ENCODE measurements around the gene PLEKHS1. TPM values are rescaled to one million over a fixed set of nuclear protein-coding genes. Genes with fewer than 3 reads are reported as not detected.

PLEKHS1 gene
- total RNA-seq, 2 experiments from 2014 or later = 0.07 TPM; not detected in 1

DNA sequence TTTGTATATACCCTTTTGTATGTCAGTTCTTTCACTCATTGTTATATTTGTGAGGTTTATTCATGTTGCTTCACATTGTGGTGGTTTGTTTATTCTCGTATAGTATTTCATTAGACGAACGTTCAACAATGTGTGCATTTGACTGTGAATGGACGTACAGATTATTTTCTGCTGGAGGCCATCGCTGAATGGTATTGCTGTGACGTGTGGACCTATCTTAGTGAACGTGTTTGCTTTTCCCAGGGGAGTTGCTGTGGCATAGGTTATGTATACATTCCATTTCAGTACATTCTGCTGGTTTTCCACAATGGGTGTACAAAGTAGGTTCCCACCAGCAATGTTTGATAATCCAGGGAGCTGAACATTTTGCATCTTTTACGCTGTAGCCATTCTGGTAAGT is 31.1 kb upstream of the PLEKHS1 start:
- no peak for ATAC-seq

GRCh38 chr10:113732160-113732881 is 19.2 kb upstream of the PLEKHS1 start:
- DNase-seq (no peak), ATAC-seq (no peak)
- peaks cover 36% of the 10 kb centered on the region for H3K36me3 Mint-ChIP-seq

More for the DNA sequence above, 31.1 kb upstream of the PLEKHS1 start:
- CTCF ChIA-PET = no interaction called here
- no peak for DNase-seq
- H3K4me1 Mint-ChIP-seq = no peaks in the 10 kb centered on the region
- H3K27ac Mint-ChIP-seq = no peak overlapping the region
- peaks cover 68% of the 10 kb centered on the region for H3K36me3 Mint-ChIP-seq
- no peak overlapping the region for H3K4me3 Mint-ChIP-seq
- H3K9me3 Mint-ChIP-seq (ENCODE audit: low read depth) = no peaks in the 10 kb centered on the region
- H3K27me3 Mint-ChIP-seq = no peaks in the 10 kb centered on the region

DNA sequence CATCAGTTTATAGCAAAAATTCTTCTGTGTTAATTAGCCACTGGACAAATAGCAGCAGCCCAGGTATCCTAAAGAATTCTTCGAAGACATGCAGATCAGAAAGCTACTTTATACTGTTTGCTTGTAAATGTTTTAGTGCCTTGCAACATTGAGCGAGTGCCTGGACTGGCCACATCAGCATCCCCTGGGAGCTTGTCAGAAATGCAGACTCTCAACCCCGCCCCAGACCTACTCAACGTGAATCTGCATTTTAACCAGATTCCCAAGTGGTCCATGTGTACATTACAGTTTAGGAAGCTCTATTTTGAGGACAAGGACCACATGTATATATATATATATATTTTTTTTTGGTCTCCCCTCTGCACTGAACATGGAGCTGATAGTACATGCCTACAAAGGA is 18.5 kb upstream of the PLEKHS1 start:
- ATAC-seq = no peak
- Mint-ChIP-seq H3K36me3 (peaks cover 32% of the 10 kb centered on the region), H3K4me1 (no peaks in the 10 kb centered on the region), H3K27me3 (no peaks in the 10 kb centered on the region), H3K27ac (no peak overlapping the region), H3K9me3 (ENCODE audit: low read depth) (no peaks in the 10 kb centered on the region), H3K4me3 (no peak overlapping the region)
- DNase-seq = no peak
- CTCF ChIA-PET = no interaction called here

More at GRCh38 chr10:113732160-113732881, 19.2 kb upstream of the PLEKHS1 start:
- Mint-ChIP-seq H3K27ac (no peak overlapping the region), H3K9me3 (ENCODE audit: low read depth) (no peaks in the 10 kb centered on the region), H3K27me3 (no peaks in the 10 kb centered on the region), H3K4me3 (no peak overlapping the region), H3K4me1 (no peaks in the 10 kb centered on the region)
- CTCF ChIA-PET = interaction anchor here (0.8 kb wide), 1 partner anchor 15 kb away, joined by 3 read pairs; no protein-coding TSS in a partner anchor

DNA sequence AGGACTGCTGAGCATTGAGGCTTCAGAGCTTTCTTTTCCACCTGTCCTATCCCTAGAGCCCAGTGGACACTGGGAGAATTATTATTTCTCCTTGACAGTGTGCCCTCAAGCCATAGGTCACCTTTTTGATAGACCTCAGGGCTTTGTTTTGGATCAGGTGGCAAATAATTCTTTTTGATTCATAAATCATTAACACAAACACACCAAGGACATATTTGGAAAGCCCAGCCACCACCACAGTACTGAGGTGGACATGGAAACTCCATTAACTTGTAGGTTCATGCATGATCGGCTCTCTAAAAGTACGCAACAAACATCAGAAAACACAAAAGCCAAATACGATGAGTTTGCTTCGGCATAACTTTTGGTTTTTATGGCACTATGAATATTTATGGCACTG is 17.8 kb upstream of the PLEKHS1 start:
- Mint-ChIP-seq H3K4me1 (no peaks in the 10 kb centered on the region), H3K36me3 (peaks cover 25% of the 10 kb centered on the region), H3K9me3 (ENCODE audit: low read depth) (no peaks in the 10 kb centered on the region), H3K27me3 (no peaks in the 10 kb centered on the region), H3K4me3 (no peak overlapping the region), H3K27ac (no peak overlapping the region)
- no peak for ATAC-seq
- CTCF ChIA-PET = no interaction called here
- DNase-seq = no peak

- DNase-seq (no peak), ATAC-seq (no peak)
- peaks cover 3% of the 10 kb centered on the region for H3K27me3 Mint-ChIP-seq
- H3K36me3 Mint-ChIP-seq = peaks cover 6% of the 10 kb centered on the region
- no peaks in the 10 kb centered on the region for H3K4me1 Mint-ChIP-seq
- no peaks in the 10 kb centered on the region for H3K9me3 Mint-ChIP-seq (ENCODE audit: low read depth)
- CTCF ChIA-PET = no interaction called here
- no peak overlapping the region for H3K27ac Mint-ChIP-seq
- H3K4me3 Mint-ChIP-seq = no peak overlapping the region
Measured at GRCh38 chr10:113735913-113736312, 15.6 kb upstream of the PLEKHS1 start.

GRCh38 chr10:113736576-113736975 is 14.9 kb upstream of the PLEKHS1 start:
- Mint-ChIP-seq H3K36me3 (peaks cover 4% of the 10 kb centered on the region), H3K9me3 (ENCODE audit: low read depth) (no peaks in the 10 kb centered on the region), H3K27me3 (peaks cover 3% of the 10 kb centered on the region), H3K27ac (no peak overlapping the region), H3K4me3 (no peak overlapping the region), H3K4me1 (no peaks in the 10 kb centered on the region)
- DNase-seq (no peak), ATAC-seq (no peak)
- CTCF ChIA-PET = no interaction called here

DNA sequence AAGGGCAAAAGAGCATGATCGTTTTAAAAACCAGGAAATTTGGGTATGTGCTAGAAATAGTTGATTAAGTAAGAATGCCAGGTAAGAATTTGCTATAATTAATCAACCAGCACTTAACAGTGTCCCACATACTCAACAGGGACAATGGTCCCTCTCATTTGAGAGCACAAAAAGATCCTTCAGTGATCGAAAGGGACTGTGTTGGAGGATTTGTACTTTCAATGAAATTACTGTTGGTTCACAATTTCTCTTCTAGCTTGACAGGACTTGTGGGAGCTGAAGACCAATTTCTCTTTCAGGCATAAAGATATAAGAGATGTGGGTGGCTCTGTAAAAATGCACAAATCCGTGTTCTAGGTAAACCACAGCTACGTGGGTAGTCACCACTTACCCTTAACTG is 12.5 kb upstream of the PLEKHS1 start:
- no peak for DNase-seq
- peaks cover 8% of the 10 kb centered on the region for H3K27me3 Mint-ChIP-seq
- no peak overlapping the region for H3K27ac Mint-ChIP-seq
- CTCF ChIA-PET = no interaction called here
- peaks cover 1% of the 10 kb centered on the region for H3K36me3 Mint-ChIP-seq
- no peaks in the 10 kb centered on the region for H3K9me3 Mint-ChIP-seq (ENCODE audit: low read depth)
- no peaks in the 10 kb centered on the region for H3K4me1 Mint-ChIP-seq
- no peak for ATAC-seq
- H3K4me3 Mint-ChIP-seq = no peak overlapping the region

- DNase-seq (no peak), ATAC-seq (no peak)
- CTCF ChIA-PET = no interaction called here
- Mint-ChIP-seq H3K27ac (no peak overlapping the region), H3K4me1 (no peaks in the 10 kb centered on the region), H3K9me3 (ENCODE audit: low read depth) (no peaks in the 10 kb centered on the region), H3K36me3 (no peaks in the 10 kb centered on the region), H3K27me3 (peaks cover 8% of the 10 kb centered on the region), H3K4me3 (no peak overlapping the region)
Measured at GRCh38 chr10:113739577-113739976, 11.9 kb upstream of the PLEKHS1 start.

GRCh38 chr10:113740850-113741249 is 10.6 kb upstream of the PLEKHS1 start:
- peaks cover 15% of the 10 kb centered on the region for H3K27me3 Mint-ChIP-seq
- no peaks in the 10 kb centered on the region for H3K9me3 Mint-ChIP-seq (ENCODE audit: low read depth)
- DNase-seq (no peak), ATAC-seq (no peak)
- H3K36me3 Mint-ChIP-seq = no peaks in the 10 kb centered on the region
- no peak overlapping the region for H3K4me3 Mint-ChIP-seq
- H3K4me1 Mint-ChIP-seq = no peaks in the 10 kb centered on the region
- CTCF ChIA-PET = no interaction called here
- H3K27ac Mint-ChIP-seq = no peak overlapping the region

DNA sequence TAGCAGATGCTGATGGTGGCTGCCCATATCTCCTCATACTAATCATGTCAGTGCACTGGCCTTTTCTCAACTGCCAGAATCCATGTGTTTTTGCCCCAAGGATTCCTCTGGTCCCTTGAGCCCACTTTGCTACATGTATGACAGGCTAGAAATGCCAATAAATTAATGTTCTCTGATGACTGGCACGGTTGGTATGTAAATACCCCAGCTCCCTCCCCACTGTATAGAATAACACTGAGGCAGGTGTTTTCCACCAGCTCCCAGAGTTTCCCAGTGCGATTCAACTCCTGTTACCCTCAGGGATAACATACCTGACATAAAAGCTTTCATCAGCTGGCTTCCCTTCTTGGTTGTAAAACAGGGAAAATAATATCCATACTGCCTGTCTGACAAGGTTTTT is 9.0 kb upstream of the PLEKHS1 start:
- Mint-ChIP-seq H3K27me3 (peaks cover 19% of the 10 kb centered on the region), H3K27ac (no peak overlapping the region), H3K9me3 (ENCODE audit: low read depth) (no peaks in the 10 kb centered on the region), H3K4me1 (no peaks in the 10 kb centered on the region), H3K4me3 (no peak overlapping the region), H3K36me3 (no peaks in the 10 kb centered on the region)
- CTCF ChIA-PET = no interaction called here
- no peak for ATAC-seq
- DNase-seq = no peak

DNA sequence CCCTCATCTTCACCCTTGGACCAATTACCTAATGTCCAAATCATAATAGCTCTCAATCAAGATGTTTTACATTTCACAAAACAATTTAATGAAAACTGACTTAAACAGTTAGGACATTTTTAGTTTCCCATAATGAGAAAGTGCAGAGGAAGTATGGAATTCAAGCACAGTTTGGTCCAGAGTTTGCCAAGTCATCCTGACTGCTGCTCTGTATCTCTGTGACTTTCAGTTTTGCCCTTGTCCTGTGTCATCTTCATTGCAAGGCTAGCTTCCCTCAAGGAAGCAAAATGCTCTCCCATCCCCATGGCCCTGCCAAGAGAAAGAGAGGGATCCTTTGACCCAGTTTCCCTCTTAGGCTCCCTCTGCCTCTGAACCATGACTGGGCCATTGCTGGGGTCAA is 7.9 kb upstream of the PLEKHS1 start:
- CTCF ChIA-PET = no interaction called here
- H3K4me1 Mint-ChIP-seq = no peaks in the 10 kb centered on the region
- H3K9me3 Mint-ChIP-seq (ENCODE audit: low read depth) = no peaks in the 10 kb centered on the region
- no peak overlapping the region for H3K4me3 Mint-ChIP-seq
- ATAC-seq = no peak
- H3K27me3 Mint-ChIP-seq = peaks cover 19% of the 10 kb centered on the region
- no peaks in the 10 kb centered on the region for H3K36me3 Mint-ChIP-seq
- H3K27ac Mint-ChIP-seq = no peak overlapping the region
- no peak for DNase-seq

DNA sequence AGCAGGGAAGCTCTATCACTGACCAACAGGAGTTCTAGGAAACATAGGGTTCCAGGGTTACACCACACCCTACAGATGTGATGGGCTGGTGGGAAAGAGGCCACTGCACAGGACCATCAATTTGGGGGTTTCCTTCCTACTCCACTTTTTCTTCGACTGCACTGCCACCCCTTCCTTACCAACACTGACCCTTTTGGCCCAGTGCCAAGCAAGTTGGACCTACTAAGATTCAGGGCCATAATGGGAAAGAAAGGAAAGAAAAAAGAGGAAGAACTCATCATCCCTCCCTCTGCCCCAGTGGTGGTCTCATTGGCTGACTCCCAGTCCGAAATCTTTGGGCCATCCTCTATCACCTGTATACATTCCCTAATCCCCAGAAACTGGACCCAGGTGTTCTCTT is 6.1 kb upstream of the PLEKHS1 start:
- DNase-seq = no peak
- no peak for ATAC-seq
- H3K27me3 Mint-ChIP-seq = peaks cover 19% of the 10 kb centered on the region
- H3K9me3 Mint-ChIP-seq (ENCODE audit: low read depth) = no peaks in the 10 kb centered on the region
- H3K27ac Mint-ChIP-seq = no peak overlapping the region
- H3K4me3 Mint-ChIP-seq = no peak overlapping the region
- CTCF ChIA-PET = no interaction called here
- no peaks in the 10 kb centered on the region for H3K4me1 Mint-ChIP-seq
- H3K36me3 Mint-ChIP-seq = no peaks in the 10 kb centered on the region

GRCh38 chr10:113746217-113746957 is 5.1 kb upstream of the PLEKHS1 start:
- H3K4me1 Mint-ChIP-seq = no peaks in the 10 kb centered on the region

GRCh38 chr10:113752553-113752952 is 1.1 kb downstream of the PLEKHS1 start:
- no peaks in the 10 kb centered on the region for H3K36me3 Mint-ChIP-seq
- H3K4me1 Mint-ChIP-seq = no peaks in the 10 kb centered on the region
- H3K27me3 Mint-ChIP-seq = peaks cover 23% of the 10 kb centered on the region
- H3K27ac Mint-ChIP-seq = no peak overlapping the region
- H3K9me3 Mint-ChIP-seq (ENCODE audit: low read depth) = no peaks in the 10 kb centered on the region
- DNase-seq (no peak), ATAC-seq (no peak)
- CTCF ChIA-PET = no interaction called here
- H3K4me3 Mint-ChIP-seq = no peak overlapping the region

More at GRCh38 chr10:113746217-113746957, 5.1 kb upstream of the PLEKHS1 start:
- H3K36me3 Mint-ChIP-seq = no peaks in the 10 kb centered on the region
- CTCF ChIA-PET = no interaction called here
- H3K4me3 Mint-ChIP-seq = no peak overlapping the region
- H3K27ac Mint-ChIP-seq = no peak overlapping the region
- ATAC-seq (no peak), DNase-seq (no peak)
- no peaks in the 10 kb centered on the region for H3K9me3 Mint-ChIP-seq (ENCODE audit: low read depth)
- H3K27me3 Mint-ChIP-seq = peaks cover 28% of the 10 kb centered on the region

Measured in activated CD8-positive, alpha-beta memory T cell treated with anti-CD3 and anti-CD28 coated beads, Interleukin-2, amount 10 ng/mL, durations not matched to agents 7 days and 5 days (primary cell).